ENCODE results near the gene GABRP.
"Not testable (repeated sequence)": the region's sequence is repeated elsewhere in the genome, so short reads cannot be mapped to it uniquely, and the experiment has no call there.

The GABRP gene

DNA sequence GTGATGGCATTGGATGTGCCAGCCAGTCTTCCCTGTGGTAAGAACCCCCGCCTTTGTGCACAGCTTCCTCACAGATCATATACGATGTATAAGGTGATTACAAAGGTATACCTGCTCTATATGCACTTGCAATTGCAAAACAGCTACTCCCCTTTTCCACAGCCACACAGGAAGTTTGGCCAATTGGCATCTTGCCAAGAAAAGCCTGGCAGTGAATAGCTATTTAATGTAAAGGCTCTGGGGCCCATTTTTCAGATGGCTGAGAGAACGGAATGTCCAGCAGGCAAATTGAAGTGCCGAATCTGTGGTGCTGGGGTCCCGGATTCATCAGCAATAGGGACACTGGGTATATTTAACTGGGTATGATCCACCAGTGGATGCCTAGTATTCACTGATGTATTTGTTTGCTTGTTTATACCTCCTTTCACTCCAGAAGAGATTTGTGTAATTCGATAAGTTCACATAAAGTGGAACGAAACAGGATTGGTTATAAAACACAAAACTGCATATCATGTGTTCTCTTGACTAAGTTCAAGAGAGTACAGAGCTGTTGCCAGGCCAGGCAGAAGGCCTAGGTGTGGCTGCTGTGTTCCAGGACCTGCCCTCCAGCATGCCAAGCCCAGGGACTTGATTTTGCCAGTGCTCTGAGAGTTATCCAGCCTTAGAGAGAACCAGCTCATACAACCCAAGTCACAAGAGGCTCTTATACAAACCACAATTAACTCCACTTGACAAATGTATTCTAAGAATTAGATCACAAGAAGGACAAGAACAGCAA, 27.7 kb upstream of the GABRP start:
- DNase-seq (ENCODE audit: low read depth): no peak

DNA sequence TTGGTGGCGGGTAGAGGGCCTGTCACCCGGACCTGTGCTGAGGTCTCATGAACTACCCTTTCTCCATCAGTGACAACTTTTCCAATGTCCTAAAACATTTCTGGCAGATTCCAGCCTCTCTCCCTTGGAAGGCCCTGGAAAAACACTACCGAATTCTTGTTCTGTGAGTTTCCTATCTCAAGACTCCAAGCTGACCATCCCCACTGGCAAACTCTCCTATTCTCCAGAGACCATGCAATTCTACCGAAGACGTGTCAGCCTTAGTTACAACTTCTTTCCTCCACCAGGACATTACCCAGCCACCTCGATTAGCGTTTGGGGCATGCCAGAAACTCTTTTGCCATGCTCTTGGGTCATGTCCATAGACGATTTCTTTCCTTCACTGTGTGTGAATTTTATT, 26.8 kb upstream of the GABRP start:
- no peak for DNase-seq (ENCODE audit: low read depth)

DNA sequence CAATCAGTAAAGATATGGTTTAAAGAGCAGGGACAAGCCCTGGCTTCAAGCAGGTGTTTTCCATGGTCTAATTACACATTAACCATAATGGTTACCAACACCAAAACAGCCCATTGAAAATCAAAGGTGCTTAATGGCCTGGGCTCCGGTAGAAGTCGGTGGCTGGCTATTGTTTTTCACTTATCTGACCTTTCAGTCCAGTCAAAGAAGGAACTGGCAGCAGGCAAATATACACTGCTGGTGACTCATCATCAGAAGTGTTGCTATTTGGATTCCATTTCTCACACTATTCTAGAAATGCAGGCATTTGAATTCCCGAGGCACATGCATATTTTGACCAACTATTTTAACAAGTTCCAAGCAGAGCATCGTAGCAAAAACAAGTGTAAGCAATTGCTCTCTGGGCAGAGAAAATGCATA, 26.3 kb upstream of the GABRP start:
- no peak for DNase-seq (ENCODE audit: low read depth)

DNA sequence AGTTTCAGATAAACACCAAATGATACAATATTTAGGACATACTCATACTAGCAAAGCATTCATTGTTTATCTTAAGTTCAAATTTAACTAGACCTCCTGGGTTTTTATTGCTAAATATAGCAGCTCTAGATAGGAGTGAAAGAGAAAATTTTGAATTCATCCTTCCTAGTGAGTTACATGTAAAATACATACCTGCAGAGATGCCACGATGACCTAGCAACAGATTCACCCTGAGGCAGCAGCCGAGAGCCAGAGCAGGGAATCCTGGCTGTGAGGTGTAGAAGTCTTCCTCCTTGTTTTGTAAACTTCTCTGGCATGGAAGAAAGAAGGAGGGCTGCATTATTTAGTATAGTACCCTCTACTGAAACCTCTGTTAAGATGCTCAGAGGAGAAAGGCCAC, 25.9 kb upstream of the GABRP start:
- no peak for DNase-seq (ENCODE audit: low read depth)

DNA sequence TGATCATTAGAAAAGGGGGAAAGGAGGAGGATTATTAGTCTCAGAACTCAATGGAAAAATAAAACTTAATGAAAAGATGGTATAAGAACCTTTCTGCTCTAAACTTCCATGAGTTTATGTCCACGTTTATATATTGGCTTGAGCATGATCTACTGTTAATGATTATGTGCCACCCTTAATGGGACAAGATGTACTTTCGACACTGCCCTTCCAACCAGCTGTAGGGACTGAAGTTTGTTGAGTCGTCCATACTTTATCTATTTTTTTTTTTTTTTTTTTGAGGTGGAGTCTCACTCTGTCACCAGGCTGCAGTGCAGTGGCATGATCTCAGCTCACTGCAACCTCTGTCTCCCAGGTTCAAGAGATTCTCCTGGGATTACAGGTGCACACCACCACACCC, 25.0 kb upstream of the GABRP start:
- DNase-seq (ENCODE audit: low read depth): no peak

DNA sequence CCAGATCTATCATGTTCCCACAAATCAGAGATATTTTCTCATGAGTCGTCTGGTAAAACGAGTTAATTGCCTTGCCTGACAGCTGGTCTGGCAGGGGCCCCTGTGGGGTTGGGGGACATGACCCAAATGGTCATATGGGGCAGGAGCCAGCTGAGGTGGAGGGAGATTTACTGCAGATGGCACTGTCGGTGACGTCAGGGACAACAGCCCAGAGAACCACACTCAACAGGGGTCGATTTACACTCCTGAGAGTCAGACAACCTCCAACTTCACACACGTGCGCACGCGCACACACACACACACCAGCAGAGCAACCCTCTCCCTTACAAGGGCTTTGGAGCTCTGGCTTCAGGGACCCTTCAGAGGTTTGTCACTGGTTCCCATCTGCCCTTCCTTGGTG, 23.4 kb upstream of the GABRP start:
- DNase-seq (ENCODE audit: low read depth): no peak

DNA sequence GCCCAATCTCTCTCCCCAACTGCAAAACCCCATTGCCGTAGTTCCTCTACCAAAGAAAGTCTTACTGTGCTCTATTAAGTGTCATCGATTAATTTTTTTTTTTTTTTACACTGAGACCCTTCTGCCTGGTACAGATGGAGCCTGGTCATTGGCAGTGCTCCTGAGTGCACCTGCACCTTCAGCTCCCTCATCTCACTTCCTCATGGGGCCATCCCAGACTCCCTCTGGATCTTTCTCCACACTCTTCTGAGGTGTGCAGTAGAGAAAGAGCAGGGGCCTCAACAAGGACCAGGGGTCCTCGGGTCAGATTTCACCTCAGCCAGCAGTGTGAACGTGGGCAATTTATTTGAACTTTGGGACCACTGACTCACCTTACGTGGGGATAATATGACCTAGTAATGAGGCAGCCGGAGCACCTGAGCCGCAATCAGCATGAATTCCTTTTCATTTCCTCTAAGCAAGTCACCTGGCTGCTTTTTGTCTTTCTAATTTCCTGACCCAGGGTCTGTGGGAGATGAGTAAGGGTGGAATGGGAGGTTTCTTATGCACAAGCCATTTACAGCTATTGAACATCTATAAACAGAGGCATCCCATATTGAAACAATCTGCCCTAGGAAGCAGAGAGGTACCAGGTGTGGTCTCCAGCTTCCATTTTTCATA, 22.3 kb upstream of the GABRP start:
- no peak for DNase-seq (ENCODE audit: low read depth)

DNA sequence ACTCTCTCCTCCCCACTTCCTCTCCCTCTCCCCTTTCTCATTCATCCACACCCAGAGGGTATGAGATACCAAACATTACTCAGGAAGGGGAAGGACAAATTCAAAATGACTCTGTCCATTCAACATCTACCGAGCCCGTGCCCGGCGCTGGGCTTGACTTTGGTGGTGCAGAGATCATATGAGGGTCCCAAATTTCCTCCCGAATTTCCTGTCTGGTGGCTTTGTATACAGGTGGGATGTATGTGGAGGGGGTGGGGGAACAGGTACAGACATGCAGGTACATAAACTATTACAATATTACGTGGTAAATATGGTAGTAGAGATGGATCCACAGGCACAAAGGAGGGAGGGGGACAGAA, 21.8 kb upstream of the GABRP start:
- no peak for DNase-seq (ENCODE audit: low read depth)

DNA sequence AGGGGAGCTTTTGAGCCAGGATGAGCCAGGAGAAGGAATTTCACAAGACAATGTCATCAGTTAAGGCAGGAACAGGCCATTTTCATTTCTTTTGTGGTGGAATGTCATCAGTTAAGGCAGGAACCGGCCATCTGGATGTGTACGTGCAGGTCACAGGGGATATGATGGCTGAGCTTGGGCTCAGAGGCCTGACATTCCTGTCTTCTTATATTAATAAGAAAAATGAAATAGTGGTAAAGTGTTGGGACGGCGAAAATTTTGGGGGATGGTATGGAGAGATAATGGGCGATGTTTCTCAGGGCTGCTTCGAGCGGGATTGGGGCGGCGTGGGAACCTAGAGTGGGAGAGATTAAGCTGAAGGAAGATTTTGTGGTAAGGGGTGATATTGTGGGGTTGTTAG, 21.2 kb upstream of the GABRP start:
- DNase-seq (ENCODE audit: low read depth): not testable (repeated sequence)

DNA sequence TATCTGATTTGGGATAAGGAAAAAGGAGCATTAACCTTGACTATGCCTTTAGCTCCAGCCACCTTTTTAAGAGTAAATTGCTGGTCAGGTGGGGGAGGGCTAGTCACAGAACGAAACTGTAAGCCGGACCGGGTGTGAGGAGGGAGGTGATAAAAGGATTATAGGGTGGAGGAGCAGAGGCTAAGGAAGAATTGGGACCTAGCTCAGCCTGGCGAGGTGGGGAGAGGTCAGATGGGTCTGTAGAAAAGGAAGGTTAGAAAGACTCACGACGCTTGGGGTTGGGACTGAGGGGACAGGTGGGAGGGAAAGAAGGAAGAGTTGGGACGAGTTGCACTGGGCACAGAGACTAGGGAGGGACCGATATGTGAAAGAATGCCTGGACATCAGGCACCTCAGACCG, 17.7 kb upstream of the GABRP start:
- DNase-seq (ENCODE audit: low read depth): not testable (repeated sequence)

DNA sequence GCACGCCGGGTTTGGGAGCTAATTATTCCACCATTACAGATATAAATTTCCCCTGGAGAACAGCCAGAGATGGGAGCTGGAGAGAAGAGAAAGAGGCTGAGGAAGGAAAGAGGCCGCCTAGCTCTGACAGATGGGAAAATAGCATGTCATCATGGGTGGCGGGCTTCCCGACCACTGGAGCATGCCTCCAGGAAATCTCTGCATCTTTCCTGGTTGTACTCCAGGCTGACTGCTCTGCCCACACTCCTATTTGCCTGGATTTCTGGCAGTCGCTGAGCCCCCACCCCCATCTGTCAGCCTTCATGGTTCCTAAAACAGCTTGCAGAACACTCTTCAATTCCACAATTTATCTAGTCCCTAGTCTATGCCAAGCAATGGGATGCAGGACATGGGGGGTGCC, 14.3 kb upstream of the GABRP start:
- DNase-seq (ENCODE audit: low read depth): no peak

DNA sequence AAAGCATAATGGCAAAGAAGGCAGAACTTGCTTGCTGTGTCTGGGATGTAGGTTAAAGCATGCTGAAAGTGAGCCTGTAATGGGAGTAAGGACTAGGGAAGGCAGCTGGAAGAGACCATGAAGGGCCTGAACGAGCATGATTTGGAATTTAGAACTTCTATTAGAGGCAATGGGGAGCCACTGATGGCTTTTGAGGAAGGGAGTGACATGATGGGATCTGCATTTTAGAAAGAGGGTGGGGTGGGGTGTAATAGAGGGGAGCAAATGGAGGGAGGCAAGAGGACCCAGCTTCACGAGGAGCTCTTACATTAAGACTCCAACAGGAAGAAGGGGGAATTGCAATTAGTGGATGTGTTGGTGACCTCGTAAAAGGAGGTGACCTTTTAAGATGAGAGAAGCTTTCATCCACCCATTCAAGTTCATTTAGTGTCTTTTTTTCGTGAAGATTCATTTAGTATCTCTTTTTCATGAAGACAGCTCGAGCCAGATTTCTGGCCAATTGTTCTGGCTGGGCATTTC, 13.6 kb upstream of the GABRP start:
- DNase-seq (ENCODE audit: low read depth): no peak

DNA sequence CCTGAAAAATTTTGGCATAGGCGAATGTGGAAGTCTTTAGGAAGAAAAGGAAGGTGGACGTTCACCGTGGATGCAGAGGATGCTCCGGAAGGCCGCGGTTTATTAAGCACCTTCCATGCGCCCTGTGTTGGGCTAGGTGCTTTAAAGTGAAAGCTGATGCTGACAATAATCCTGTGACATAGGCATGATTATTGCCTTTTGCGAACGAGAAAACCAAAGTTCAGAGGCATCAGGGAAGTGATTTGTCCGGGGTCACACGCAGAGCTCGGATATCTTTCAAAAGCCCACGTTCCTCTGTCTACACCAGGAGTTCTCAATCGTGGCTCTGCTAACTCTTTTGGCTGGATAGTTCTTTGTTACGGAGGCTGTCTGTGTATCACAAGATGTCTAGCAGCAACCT, 12.0 kb upstream of the GABRP start:
- DNase-seq (ENCODE audit: low read depth): no peak

DNA sequence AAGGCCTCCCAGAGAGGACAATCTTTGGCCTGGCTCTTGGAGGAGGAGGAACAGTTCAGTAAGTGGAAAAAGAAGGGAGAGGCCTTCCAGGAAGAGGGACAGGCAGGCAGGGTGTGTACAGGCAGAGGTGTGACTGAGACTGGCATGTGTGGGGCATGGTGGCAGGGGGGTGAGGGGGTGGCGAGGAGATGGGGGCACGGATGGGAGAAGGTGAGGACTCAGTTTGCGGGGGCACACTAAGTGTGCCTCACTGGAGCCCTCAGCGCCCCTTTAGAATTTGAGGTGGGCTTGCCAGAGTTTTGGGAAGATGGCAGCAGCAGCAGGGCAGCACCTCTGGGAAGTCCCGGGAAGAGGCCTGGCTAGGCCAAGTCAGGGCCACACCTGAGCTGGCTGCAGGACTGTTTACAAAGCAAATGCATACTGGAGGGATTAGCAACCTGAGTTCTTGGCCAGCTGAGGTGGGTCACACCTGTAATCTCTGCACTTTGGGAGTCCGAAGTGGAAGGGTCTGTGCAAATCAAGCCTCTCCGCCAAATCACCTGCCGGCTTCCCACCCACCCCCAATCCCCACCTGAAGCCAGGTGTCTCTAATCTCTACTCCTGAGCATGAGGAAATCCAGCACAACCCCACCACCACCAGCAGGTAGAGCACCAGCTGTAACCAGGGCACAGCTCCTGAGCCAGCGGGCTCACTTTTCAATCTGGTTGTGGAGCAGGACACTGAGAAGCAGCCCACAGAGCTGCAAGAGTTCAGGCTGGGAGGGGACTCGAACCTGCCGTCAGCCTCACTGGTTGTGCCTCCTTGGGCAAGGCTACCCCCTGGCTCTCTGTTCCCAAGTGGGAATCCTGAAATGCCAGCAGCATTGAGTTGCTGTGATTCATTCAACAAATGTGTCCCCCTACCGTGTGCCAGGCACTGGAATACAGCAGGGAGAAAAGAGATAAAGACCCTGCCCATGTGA, 10.2 kb upstream of the GABRP start:
- DNase-seq (ENCODE audit: low read depth): no peak

DNA sequence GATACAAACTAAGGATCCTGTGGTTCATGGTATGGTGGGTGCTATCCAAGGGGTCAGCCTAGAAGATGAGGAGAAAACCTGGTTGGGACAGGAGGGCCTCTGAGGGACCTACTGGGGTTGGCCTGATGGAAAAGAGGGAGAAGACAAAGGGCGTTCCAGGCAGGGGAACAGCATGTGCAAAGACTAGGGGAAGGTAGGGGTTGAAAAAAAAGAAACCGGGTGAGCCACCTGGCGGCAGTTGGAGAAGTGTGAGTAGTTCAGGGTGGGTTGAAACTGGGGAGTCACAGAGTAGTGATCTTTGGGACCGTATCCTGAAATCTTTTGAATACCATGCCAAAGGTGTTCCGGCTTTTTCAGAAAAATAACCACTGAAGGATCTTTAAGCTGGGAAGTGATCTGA, 8.7 kb upstream of the GABRP start:
- DNase-seq (ENCODE audit: low read depth): no peak

DNA sequence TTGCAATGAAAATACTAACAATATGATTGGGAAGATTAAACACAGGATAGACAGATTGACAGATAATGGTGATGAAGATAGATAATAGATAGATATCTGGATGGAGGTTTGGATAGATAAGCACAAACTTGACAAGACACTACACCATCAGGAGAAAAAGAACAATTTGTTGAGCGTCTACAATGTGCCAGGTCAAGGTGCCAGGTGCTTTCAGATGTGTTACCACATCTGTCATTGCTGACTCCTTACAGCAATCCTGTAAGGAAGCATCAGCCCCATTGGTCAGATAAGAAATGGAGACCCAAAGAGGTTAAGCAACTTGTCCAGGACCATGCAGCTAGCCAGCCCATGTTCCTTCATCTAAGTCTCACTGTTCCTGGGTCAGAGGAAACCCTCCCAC, 1.6 kb upstream of the GABRP start:
- no peak for DNase-seq (ENCODE audit: low read depth)

DNA sequence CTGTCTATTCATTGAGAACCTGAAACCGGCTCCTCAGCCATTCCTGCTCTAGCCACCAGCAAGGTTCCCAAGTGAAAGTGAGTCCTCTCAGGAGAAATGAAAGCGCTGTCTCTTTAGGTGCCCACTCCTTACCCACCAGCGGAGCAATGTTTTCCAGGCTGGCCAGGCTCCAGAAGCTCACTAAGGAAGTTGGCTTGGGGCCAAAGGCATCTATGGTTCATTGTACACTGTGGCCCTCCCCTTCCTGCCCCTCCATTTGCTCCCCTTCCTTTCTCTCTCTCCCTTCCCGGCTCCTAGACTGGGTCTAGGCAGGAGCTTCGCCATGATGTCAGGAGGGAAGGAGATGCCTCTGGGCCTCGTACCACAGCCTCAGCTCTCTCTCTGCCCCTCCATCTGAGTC, 1.1 kb upstream of the GABRP start:
- DNase-seq (ENCODE audit: low read depth): no peak

DNA sequence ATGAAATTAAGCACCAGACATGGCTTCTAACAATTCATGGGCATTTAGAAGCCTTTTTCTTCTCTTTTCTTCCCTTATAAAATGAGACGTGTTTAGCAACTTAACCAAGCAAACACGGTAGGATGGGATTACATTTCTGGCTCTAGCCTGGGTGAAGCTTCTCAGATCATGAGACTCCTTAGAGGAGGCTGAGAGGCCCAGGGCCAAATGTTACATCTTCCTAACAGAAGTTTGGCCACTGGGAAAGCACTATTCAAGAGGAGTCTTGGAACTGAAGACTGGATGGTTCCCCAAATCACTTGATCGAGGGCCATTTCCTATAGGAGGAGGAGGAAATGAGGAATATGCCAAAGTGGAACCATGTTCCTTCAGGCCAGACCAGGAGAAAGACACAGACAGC, 1.9 kb downstream of the GABRP start:
- no peak for DNase-seq (ENCODE audit: low read depth)

DNA sequence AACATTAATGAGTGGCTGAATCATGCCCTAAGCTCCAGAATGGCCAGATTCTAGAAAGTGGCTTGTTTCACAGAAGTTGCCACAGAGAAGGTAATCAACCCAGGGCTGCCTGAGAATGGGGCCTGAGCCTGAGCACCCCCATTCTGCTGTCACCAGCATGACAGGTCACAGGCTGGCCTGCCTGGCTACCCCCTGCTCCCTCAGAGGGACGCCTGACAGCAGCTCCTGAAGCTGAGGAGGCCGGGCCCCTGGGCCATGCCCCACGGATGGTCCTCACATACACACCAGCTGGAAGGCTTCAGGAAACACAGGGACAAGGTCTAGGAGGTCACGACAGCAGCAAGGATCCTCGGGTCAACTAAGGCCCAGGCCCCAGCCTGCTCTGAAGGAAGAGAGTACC, 3.7 kb downstream of the GABRP start:
- no peak for DNase-seq (ENCODE audit: low read depth)

DNA sequence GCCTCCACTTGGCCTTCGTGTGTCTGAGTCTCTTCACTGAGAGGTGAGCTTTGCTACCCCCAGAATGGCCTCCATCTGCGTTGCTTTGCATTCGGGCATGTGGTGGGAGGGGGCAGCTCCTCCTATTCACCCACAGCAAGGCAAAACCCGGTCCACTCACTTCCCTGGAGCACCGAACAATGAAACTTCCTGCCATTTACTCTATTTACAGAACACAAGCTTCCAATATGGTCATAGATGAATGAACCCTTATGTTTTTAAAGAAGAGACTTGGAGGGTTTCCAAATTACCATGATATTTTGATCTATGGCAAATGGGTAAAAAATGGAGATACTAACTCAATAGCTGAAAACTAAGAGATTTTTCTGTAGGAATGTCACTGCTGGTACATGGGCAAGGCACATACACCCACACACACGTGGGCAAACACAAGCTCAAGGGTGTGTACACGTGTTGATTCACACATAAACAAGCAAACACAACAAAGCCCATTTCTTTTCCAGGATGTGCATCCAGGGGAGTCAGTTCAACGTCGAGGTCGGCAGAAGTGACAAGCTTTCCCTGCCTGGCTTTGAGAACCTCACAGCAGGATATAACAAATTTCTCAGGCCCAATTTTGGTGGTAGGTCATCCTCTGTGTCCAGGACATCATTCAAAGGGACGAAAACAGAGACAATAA, 5.2 kb downstream of the GABRP start:
- no peak for DNase-seq (ENCODE audit: low read depth)

DNA sequence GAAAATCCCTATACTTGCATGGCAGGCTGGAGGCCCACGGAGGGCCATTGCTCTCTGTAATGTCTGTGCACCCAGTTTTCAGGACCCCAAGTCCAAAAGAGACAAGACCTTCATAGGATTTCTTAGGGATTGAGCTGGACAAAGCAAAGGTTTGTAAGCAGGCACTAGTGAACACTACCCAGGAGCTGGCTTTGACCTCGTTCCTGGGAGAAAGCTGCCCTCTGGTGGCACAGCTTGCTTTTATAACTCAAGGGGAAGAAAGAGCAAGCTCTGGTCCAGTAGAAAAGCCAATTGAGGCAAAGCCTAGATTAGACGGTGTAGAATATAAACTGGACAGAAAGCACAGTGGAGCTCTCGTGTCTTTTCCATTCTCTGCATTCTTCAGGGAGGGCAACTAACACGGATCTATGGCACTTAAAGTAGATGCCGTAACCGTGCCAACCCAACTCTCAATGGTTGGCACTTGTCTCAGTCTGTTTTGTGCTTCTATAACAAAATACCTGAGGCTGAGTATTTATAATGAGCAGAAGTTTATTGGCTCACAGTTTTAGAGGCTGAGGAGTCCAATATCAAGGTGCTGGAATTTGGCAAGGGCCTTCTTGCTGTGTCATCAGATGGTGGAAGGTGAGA, 7.9 kb downstream of the GABRP start:
- peak; percentile 12 for DNase-seq (ENCODE audit: low read depth)

DNA sequence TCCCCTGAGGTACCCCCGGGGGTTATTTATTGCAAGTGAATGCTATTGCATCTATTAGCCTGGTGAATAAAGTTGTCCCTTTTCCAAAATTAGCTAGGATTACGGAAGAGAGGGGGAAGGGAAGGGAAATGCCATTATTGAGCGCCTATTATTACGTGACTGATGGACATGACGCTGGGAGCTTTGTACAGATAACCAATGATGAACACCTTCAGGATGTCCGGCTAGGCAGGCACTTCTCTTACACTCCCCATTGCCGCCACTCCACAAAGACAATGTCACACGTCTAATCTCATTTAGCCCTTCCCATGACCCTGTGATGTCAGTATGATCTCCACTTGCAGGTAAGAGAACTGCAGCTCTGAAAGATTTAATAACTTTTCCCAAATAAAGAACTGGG, 9.4 kb downstream of the GABRP start:
- DNase-seq (ENCODE audit: low read depth): no peak

All from HS-27A (cell line).